HG03025 (cell line): ENCODE data around the gene KLRB1.
"Not testable (repeated sequence)": the region's sequence is repeated elsewhere in the genome, so short reads cannot be mapped to it uniquely, and the experiment has no call there.

Experiments used
- ATAC-seq: cut with Tn5 transposase; IDR thresholded peaks from one replicate; pipeline ENCODE4 v1.9.1; 2021; ENCODE audit warnings: mild to moderate bottlenecking, moderate library complexity; ENCODE audit not compliant: unreplicated experiment, low FRiP score

The KLRB1 gene

GRCh38 chr12:9625019-9625418 is 17.3 kb upstream of the KLRB1 start:
- ATAC-seq: no peak

GRCh38 chr12:9619411-9620179 is 11.9 kb upstream of the KLRB1 start:
- ATAC-seq: no peak

DNA sequence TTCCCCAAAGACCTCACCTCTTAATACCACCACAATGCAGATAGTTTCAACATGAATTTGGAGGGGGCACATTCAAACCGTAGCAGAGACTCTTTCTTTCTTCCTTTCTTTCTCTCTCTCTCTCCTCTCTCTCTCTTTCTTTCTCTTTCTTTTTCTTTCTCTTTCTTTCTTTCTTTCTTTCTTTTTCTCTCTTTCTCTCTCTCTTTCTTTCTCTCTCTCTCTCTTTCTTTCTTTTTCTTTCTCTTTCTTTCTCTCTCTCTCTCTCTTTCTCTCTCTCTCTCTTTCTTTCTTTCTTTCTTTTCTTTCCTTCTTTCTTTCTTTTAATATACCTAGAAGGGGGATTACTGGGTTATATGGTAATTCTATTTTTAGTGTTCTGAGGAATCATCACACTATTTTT is 11.2 kb upstream of the KLRB1 start:
- not testable (repeated sequence) for ATAC-seq

- ATAC-seq: no peak
These were observed 9.4 kb upstream of the KLRB1 start for GRCh38 chr12:9617124-9617523.

DNA sequence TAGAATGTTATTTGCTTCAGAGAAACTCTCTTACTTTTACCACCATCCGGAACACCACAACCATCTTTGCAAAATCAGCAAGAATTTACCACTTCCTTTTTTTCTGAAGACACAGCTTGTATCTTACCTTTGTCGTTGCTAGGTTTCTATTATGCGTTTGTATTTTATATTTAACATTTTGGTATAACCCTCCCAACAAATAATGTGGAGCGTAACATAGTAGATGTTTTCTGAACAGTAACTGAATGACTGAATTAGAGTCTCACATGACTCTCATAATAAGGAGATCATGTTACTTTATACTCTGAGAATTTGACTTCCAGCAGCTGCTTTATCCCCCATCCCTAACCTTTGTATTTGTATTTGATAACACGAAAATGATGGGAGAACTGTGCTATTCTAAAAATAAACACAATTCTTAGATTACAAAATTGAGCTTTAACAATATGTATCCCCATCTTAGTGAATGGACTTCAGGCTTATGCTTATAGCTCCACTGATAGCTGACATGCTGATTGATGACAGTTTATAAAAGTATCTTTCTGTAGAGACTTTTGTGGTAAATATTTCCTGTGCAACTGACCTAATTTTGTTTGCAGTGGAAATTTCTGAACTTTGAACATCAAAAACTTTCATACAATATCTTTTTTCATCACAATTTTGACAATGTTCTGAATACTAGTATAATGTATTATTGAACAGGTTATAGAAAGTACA is 7.9 kb upstream of the KLRB1 start:
- ATAC-seq: no peak

DNA sequence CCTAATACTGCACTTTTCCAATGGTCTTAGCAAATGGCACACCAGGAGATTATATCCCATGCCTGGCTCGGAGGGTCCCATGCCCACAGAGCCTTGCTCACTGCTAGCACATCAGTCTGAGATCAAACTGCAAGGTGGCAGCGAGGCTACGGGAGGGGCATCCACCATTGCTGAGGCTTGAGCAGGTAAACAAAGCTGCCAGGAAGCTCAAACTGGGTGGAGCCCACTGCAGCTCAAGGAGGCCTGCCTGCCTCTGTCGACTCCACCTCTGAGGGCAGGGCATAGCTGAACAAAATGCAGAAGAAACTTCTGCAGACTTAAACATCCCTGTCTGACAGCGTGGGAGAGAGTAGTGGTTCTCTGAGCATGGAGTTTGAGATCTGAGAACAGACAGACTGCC is 2.9 kb upstream of the KLRB1 start:
- ATAC-seq: not testable (repeated sequence)

GRCh38 chr12:9606736-9607372 is 862 bp downstream of the KLRB1 start:
- no peak for ATAC-seq

GRCh38 chr12:9606247-9606646 is 1.5 kb downstream of the KLRB1 start:
- ATAC-seq: no peak

DNA sequence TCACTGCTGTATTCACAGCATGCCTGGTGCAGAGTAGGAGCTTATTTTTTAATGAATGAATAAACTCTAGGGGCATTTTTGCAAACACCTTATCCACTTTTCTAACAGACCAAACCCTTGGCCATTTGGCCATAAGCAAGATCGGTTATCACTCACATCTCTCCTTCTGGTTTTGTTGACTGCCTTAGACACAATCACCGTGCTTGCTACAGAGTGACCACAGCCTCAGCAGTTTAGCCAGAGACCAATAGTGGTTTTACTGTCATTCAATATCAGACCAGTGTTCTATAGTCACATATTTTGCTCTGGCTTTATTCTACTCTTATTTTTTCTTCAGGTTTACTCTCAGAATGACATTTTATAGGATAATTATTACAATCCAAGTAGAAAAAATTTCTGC is 2.2 kb downstream of the KLRB1 start:
- ATAC-seq: no peak

- no peak for ATAC-seq
These were observed 3.4 kb downstream of the KLRB1 start for GRCh38 chr12:9604287-9604686.

DNA sequence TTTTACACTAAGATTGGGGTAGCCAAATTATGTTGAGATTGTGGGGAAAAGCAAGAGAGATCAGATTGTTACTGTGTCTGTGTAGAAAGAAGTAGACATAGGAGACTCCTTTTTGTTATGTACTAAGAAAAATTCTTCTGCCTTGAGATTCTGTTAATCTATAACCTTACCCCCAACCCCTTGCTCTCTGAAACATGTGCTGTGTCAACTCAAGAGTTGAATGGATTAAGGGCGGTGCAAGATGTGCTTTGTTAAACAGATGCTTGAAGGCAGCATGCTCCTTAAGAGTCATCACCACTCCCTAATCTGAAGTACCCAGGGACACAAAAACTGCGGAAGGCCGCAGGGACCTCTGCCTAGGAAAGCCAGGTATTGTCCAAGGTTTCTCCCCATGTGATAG is 7.3 kb downstream of the KLRB1 start:
- ATAC-seq: not testable (repeated sequence)

DNA sequence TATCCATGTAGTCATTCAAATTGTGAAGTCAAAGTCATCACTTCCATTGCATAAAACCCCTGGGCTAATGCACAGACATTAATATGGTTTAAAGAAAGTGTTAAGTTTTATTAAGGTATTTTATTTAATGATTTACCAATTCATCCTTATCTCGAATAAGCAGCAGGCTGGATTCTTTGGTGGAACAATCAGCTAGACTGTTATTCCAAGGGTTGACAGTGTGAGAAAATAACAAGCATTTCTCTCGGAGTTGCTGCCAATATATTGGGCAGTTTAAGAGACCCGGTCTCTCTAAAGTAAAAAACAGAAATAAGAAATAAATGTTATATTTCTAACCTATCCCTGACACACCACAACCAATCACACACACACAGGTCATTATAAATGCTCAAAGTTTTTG is 9.4 kb downstream of the KLRB1 start:
- ATAC-seq: no peak

DNA sequence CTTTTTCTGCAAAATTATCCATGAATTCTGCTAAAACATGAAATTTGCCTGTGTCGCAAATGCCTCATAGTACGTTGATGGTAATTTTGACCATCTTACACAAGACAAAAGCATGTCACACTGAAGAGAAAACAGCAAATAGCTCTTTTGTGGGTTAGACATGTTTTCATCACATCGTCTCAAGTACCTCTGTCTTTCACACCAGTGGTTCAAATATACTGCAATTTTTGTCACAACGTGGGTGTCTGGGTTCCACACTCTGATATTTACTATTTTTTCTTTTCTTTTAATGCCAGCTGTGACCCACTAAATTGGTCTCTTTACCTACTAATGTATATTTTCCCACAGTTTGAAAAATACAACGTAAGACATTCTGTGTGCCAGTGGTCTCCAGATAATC is 10.4 kb downstream of the KLRB1 start:
- no peak for ATAC-seq

DNA sequence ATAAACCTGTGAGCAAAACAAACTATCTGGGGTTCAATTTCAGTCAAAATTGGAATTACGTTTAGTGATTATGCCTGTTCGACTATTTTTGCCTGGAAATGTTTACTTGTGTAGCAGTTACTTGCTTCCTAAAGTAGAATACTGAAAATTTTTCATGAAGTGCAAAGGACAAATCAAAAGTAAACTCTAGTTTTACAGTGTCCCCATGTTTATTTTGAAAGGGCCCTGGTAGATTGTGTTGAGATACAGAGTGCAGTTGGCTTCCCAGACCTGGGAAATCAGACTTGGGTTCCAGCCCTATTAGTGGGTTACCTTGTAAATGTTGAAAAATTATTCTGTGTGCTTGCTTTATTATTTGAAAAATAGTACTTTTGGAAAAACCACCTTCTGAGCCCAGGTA is 17.3 kb downstream of the KLRB1 start:
- no peak for ATAC-seq

DNA sequence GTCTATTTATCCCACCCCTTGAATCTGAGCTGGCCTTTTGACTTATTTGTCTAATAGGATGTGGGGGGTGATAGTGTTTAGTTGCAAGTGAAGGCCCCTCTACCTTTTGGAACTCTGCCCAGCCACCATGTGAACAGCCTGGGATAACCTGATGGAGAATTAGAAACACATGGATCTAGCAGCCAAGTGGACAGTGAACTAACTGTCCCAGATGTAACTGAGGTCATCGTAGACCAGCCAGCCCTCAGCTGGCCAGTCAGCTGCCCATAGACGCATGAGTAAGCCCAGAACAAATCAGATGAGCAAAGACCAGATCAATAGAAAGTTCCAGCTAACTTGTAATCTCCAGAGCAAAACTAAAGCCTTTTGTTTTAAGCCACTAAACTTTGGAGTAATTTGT is 19.0 kb downstream of the KLRB1 start:
- ATAC-seq: no peak

GRCh38 chr12:9587987-9588600 is 19.6 kb downstream of the KLRB1 start:
- ATAC-seq: no peak

GRCh38 chr12:9577729-9578128 is 30.0 kb downstream of the KLRB1 start:
- not testable (repeated sequence) for ATAC-seq

DNA sequence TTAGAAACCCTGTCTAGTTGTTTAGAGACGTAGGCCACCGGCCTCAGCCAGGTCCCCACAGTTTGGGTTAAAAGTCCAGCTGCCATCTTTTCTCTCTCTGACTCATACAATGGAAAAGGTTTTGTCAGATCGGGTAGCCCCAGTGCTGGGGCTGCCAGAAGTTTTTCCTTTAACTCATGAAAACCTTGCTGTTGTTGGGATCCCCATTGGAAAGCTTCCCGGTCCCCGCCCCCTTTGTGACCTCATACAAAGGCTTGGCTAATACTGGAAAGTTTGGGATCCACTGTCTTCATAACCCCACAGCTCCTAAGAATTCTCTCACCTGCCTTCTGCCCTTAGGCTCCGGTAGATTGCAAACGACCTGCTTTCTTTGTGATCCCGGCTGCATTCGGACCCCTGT is 40.6 kb downstream of the KLRB1 start:
- not testable (repeated sequence) for ATAC-seq

- ATAC-seq: not testable (repeated sequence)
These were observed 41.6 kb downstream of the KLRB1 start for GRCh38 chr12:9566113-9566512.

- not testable (repeated sequence) for ATAC-seq
These were observed 43.3 kb downstream of the KLRB1 start for GRCh38 chr12:9564418-9564817.

GRCh38 chr12:9562841-9563453 is 44.8 kb downstream of the KLRB1 start:
- not testable (repeated sequence) for ATAC-seq
